Fibroblast of skin of right biceps (primary cell): Measurements from ENCODE around the gene RPS6KA2.
"Not testable (repeated sequence)": the region's sequence is repeated elsewhere in the genome, so short reads cannot be mapped to it uniquely, and the experiment has no call there.

ENCODE experiments used
- DNase-seq: peaks from one replicate; pipeline ENCODE4 v3.0.0-alpha.2; 2013

Gene RPS6KA2

DNA sequence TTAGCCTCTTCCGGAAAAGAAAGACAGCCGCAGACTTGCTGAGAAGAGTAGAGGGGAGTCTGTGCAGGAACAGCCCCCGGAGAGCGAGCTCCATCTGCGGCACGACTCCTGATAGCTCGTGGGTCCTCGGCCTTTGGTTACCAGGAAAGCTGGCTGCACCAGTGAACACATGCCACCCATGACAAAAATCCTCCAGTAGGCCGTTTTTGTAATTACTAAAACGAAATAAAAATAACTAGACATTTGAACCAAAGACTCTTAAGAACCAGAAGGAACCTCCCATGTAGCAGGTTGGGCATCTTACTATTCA is 82.8 kb downstream of the RPS6KA2 start:
- no peak for DNase-seq

DNA sequence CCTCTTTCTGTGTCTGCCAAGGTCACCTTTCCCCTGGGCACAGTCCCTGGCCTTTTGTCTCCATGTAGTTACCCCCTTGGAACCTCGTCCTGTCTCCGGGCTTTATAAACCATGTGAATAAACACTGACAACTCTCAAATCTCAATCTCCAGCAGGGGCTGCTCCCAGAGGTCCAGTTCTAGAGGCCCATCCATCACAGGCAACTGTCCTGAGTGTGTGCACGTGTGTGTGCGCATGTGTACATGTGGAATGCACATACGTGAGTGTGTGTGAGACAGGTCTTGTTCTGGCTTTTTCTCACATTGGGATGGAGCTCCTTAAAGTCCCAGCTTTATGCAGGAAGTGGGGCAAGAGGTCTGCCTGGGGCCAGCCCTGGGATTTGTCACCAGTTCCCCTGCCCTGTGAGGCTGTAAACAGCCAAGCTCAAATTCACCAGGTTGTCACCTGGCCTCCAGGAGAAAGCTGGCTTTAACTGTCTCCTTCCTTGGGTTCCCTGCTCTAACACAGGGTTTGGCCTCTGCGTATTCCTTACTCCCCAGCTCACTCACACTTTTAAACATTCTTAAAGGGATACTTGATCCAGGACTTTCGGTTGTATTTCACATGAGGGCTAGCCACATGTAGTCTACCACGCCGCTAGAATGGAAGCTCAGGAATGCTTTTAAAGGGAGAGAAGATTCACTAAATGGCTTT is 83.3 kb downstream of the RPS6KA2 start:
- DNase-seq = no peak

DNA sequence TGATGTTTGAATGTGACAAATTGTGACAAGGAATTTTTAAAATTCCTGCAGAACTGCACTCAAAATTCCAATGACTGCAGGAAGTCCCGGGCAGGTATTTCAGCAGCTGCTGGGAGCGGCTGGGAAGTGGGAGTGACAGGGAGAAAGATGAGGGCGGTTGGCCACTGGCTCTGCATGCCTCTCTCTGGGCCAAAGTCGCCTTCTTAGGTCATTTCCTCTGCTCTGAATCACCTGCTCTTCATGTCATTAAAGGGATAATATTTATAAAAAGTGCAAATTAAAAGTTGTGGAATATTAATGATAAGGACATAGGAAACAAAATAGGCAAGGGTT is 84.5 kb downstream of the RPS6KA2 start:
- DNase-seq = no peak

DNA sequence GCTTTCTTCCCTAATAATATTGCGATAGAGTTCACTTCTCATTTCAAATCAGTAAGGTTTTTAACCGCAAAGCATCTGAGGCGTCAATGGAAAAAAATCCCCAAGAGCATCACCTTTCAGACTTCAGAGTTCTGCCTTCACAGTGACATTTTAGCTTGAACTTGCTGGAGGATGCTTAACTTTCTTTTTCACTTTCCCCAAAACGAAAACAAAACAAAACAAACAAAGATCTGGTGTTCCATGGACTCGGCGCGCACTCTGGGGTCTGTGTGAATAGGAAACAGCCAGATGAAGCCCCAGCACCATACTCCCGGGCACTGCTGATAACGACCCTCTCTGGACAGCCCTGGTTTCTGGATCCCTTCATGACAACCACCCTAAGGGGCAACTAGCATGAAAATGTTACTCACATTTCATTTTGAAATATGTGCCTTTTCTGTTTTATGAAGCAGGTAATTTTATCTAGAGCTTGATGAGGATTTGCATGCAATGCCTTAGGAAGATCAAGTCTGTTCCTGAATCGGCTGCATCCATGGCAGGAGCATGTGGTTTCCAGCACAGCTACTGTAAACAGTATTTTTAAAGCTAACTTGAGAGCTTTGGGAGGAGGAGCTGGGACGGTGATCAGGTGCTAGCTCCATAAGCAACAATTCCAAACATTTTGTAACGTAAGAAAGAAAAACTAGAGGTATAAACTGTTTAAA is 85.0 kb downstream of the RPS6KA2 start:
- DNase-seq = no peak

DNA sequence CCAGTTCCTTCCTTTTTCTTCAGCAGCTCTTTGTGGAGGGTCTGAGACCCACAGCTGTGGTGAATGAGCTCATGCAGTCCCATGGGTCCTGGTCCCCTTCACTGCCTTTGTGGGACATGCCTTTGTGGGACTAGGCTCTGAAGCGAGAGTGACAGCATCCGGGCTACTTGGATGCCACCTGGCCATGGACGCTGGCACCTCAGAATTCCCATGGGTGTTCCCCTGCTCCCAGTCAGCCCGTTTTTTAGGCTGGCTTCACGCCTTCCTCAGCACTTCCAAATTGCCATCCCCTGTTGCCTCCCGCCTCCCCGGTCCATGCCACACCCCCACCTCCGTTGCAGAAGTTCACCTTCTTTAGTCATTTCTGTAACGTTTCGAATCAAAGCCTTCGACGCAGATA is 85.7 kb downstream of the RPS6KA2 start:
- DNase-seq = no peak

DNA sequence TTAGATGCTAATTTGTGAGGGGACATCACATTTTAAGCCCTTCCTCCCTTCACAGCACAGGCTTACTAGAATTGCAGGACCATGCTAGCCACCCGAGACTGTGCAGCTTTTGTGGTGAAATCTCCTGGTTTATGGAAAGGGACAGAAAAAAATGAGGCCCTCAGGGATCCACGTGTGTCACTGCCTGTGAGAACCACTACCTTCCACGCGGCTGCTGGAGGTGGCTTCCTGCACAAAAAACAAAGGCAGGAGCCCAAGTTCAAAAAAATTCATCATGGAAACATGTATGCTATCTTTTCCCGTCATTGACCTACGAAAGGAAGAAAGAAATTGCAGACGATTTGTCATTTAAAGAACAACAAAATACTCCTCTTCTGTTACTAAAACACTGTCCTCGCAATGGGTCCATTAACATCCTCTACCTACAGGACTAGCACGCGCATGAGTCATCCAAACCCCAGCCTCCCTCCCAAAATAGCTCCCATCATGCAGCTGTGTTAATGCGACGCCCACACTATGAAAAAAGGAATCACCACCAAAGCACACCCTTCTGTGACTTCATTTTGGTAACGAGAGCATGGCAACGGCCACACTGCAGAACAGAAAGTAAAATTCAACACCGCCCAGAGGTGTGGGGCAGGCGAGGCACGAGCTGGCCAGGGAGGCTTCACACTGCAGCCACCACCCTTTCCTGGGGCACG is 86.3 kb downstream of the RPS6KA2 start:
- no peak for DNase-seq

DNA sequence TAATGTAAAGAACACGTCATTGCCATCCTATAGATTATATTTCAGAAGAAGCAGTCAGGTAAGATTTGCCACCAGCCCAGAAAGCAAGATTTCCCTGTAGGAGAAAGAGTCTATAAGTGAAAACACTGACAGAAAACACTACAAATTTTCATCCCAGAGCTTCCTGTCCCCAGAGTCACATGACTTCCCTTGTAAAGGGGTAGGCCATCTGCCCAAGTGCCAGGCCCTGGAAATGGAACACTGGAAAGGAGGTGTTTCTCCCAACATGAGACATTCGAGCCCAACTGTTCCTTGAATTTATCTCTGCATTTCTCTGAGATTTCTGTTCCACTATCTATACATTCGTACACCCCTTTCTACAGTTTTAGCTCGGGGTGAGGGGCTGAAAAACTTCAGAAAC is 87.5 kb downstream of the RPS6KA2 start:
- DNase-seq = no peak

DNA sequence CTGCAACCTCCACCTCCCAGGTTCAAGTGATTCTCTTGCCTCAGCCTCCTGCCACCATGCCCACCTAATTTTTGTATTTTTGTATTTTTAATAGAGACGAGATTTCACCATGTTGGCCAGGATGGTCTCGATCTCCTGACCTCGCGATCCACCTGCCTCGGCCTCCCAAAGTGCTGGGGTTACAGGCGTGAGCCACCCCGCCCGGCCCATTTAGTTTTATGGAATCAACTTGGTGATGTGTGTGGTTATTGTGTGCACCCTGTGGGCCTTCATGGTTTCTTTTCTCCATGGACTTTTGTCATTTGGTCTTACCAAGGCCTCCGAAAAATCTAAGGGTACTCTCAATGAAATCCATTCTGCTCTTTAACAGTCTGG is 88.1 kb downstream of the RPS6KA2 start:
- DNase-seq = not testable (repeated sequence)

DNA sequence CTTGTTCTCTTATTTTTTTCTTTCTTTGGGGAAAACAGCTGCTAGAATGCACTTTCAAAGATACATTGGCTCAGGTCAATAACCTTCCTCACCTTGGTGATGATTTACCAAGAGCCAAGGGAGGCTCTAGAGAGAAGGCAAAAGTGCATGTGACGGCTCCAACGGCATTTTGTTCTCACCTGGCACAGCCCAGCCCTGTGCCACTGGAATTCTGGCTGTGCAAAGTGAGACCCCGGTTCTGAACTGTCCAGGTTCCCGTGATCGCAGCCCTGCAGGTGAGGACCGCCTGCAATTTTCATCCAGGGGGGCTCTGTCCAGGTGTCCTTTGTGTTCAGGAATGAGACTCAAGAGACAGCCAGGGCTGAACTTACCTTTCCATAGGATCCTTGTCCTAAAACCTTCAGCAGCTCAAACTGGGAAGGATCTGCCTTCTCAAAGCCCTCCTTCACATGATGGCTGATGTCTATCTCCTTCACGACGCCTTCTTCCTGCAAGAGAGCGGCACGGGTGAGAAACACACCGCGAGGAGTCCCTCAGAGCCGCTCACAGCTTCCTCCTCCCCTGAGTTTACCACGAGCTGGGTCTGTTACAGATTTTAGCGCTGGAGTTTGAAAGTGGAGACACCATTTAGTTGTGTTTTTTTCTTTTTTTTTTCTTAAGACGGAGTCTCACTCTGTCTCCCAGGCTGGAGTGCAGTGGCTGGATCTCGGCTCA is 88.6 kb downstream of the RPS6KA2 start:
- no peak for DNase-seq

DNA sequence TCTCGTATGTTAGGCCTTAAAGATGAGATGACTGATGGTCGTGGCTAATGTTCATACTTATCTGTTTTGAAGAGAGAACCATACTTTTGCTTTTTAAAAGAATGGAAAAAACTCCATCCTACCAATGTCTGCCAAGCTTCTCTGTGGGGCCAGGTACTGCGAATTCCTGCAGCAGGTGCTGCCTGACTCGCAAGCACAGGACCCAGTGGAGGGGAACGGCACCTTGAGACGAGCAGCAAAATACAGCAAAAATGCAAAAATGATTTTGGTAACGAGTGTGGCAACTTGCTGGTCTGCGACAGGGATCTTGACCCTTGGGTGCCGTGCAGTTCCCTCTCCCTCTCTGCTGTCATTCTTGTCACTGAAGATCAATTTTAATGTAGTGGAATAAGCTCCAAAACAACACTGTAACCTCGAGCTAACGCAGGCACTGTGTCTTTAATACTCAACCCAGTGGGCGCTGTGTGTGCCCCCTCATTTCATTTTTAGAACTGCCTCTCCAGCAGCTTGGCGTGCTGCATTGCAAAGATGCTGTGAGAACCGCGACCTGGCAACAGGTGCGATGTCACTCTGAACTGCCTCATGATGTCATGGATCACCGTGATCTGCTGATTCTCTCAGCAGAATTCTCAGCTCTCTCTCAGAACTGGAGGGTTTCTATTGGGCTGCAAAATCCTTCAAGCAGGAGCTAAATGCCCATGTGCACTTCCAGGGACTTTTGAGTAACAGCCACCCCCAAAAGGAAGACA is 92.2 kb downstream of the RPS6KA2 start:
- DNase-seq = no peak

DNA sequence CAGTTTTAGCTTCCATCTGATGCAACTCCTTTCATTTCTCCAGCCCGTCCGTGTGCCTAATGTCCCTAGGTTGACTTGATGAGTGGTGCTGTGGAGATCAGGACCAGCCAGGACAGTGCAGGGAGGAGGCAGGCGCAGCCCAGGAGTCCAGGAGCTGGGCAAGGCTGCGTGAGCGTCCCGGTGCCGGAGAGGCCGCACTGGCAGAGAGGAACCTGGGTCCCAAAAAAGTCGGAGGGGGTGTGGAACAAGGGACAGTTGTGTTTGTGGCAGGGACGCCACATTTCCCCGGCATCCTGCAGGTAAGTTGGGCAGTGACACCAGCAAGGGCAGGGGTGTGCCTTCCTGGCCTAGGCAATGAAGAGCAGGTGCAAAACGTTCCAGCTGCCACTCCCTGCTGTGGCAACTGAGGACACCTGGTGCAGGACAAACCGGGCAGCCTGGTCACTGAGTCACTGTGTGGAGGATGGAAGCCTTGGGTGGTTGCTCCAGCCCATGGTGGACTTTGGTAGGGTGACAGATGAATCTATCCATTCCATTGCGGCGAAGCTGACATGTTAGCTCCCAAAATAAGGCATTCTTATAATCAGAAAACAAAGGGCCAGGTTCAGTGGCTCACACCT is 93.7 kb downstream of the RPS6KA2 start:
- DNase-seq = no peak

DNA sequence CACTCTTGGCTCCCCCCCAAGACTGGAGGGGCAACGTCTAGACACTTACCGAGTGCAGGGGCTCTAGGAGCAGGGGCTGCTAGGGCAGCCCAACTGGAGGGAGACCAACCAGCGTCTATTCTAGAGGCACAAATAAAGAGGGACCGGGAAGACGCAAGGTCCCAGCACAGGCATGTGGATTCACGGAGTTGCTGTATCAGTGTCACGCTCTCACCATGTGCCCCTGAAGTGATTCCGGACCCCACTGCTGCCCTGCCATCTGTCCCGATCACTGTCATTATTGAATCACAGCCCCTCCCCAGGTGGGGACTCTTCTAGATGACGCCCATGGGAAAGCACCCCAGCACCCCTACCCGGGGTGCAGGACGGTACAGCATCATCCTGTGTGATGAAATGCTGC is 94.7 kb downstream of the RPS6KA2 start:
- DNase-seq = no peak

DNA sequence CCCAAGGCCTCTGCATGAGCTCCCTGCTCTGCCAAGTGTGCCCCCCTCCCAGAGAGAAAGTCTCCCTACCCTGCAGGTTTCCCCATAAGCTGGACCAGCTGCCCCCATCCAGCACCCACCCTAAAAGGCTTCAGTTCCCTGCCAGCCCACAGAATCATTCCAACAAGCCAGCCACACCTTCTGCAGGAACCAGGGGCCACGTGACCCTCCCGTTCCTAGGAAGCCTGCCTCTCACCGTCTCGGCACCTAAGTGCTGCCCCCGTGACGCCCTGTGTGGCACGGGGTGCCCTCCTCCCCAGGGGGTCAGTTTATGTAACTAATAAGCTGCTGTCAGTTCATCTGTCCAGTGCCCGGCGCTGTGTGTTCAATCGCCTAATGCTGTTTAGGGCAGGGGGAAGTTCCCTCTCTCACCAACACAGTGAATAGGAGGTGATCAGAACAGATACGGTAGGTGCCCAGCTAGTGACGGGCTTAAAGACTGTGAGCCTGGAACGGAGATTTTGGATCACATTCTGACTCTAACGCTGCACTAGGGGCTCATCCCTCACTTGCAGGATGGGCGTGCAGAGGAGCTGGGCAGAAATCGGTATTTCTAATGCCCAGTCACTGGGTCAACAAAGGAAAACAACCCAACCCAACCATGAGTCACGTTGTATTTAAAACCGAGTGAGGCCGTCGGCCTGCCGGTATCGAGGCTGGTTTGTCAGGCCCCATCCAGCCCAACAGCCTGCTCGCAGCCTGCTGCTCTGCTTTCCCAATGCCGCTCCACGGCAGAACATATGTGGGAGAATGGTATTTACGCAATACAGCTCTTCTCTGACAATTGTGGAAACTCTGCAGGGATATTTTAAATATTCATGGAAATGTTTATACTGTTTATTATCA is 96.6 kb downstream of the RPS6KA2 start:
- no peak for DNase-seq

DNA sequence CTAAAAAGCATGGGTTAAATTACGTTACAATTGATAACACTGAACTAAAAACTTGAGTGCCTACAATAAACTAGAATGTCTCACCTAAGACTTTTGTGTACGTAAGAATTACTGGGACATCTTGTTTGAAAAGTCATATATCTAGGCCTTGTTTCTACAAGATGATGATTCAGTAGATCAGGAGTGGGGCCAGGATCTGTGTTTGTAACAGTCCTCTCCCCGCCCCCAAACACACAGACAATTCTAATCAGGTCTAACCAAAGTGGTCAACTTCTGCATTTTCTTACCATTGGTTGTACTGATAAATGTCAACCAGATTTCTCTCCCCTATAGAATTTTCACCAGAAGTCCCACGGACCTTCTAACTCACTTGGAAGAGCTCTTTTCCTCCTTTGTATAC is 97.5 kb downstream of the RPS6KA2 start:
- no peak for DNase-seq

DNA sequence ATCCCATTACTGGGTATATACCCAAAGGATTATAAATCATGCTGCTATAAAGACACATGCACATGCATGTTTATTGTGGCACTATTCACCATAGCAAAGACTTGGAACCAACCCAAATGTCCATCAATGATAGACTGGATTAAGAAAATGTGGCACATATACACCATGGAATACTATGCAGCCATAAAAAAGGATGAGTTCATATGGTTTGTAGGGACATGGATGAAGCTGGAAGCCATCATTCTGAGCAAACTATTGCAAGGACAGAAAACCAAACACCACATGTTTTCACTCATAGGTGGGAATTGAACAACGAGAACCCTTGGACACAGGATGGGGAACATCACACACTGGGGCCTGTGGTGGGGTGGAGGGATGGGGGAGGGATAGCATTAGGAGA is 98.0 kb downstream of the RPS6KA2 start:
- DNase-seq = not testable (repeated sequence)

DNA sequence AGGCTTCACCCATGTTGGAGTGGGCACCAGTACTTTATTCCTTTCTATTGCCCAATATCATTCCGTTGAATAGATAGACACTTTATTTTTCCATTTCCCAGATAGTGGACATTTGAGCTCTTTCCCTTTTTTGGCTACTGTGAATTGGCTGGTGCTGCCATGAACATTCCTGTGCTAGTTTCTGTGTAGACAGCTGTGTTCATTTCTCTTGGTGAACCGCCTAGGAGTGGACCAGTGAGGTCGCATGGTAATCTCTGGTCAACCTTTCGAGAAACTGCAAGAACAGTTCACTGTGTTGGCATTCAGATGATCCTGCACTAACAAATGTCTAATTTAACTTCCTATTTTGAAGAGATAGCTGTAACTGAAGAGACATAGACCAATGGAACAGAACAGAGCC is 99.2 kb downstream of the RPS6KA2 start:
- DNase-seq = no peak

DNA sequence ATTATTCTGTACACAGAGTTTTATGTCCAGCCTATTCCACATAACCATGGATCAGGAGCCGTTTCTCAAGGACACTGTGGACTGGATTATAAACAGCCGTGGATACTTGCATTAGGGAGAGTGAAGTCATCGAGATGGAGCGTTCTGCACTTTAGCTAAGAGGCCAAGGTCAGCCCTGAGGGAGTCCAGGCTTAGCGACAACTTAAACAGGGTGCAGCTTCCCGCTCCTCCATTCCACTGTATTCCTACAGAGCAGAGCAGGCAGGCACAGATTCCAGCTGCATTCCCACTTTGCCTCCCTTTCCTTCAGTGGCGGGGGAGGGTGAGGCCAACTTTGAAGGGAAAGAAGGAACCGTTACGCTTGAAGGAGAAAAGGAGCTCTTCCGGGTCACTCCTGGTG is 100.1 kb downstream of the RPS6KA2 start:
- no peak for DNase-seq

DNA sequence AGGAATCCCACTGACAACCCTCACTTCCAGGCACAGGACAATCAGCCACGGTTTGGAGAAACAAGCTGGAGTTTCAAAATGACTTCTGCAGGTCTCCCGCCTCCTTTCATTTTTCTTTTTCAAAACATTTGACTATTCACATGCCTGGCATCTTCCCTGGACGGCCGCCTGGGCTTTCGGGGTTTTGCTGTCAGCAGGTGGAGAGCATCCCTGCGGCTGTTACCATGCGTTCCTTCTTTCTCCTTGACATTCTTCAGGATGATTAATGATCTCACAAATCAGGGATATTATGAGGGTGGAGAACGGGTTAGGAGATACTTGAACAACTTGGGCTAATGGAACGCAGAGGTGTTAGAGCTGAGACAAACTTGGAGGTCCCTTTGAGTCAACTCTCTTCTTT is 101.5 kb downstream of the RPS6KA2 start:
- DNase-seq = no peak

DNA sequence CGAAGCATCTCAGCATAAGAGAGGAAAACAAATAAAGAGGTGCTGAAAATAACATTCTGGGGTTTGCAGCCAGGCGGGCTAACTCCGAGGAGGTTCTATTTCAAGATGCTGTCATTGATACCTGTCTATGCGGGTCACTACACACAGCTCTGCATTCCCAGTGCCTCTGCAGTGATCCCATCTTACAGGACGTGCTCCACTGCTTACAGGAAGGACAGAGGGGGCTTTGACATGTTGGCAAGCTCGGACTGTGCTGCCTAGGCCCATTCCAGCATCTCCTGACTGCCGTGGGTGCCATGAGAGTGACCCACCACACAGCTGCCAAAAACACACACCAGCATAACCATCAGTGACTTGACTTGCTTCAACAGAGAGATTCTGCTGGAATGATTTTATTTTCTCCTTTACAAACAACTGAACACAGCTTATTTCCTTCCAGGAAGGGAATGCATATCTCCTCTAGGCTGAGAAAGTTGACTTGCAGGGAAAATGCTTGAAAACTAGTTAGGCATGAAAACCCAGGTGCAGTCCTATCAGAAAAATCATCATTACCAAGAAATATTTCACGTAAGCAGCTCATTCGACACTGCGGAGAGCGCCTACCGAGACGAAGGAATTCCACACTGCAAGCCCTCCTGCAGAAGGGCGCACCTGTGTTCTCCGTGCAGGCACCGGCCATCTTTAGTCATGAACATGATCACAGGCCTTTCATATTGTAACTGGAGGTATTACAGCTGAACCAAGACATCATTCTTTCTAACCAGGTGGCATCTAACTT is 103.1 kb downstream of the RPS6KA2 start:
- DNase-seq = no peak

DNA sequence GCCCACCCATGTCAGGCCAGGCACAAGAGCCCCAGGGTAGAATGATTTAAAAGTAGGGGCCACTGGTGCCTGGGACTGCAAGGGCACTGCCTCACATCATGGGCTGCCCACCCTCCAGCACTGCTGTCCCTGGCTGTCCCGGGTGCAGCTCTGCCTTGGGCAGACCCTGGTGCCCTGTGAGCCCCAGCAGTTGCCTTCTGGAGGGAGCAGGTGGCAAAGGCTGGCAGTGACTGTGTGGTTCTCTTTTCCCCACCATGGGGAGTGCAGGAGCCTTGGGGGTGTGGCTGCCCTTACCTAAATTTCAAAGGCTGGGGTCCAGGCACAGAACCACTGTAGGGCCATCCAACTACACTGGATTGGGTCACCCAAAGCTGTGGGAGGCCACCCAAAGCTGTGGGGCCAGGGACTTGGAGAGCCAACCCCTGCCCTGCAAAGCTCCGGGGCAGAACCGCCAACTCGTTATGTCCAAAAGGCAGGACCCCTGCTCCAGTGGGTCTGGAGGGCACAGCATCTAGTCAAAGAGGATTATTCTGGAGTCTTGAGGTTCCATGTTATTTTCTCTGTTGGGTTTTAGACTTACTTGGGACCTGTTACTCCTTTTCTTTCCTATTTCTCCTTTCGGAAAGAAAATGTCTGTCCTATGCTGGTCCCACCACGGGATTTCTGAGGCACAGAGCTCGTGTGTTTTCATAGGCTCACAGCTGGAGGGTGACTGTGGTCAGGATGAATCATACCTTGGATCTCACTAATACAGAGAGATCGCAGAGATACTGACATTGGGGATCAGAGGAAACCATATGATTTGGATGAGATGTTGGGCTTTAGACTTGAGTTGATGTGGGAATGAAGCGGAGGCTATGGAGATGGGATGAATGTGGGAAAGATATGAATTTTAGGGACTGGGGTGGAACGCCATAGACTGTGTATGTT is 105.9 kb downstream of the RPS6KA2 start:
- peak; percentile 55 for DNase-seq
